NCI-H187 (cell line): ENCODE data around the gene FAT2.
"Not testable (repeated sequence)": the region's sequence is repeated elsewhere in the genome, so short reads cannot be mapped to it uniquely, and the experiment has no call there.

Source experiments
- DNase-seq, 2 experiments: peaks; one replicate each; lab custom pipeline; 2025; lab: John Stamatoyannopoulos, UW

Gene FAT2

DNA sequence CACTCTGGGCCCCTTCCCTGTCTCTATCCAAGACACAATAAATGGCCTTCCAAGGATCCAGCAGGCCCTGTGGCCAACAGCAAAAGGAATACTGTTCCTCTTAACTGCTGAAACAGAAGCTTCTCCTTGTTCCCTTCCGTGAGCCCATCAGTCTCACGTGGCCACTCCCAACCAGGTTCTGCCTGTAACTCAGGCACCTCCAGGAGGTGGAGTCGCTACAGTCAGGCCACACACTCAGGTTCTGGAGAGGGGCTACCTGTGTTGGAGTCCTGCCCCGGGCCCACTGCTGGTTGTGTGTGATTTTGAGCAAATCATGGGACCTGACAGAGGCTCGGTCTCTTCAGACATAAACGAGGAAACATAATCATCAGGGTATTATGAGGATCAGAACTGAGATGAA lies 10.3 kb downstream of the FAT2 start:
- DNase-seq: no peak

- no peak for DNase-seq
Measured at GRCh38 chr5:151580239-151580638, 10.9 kb downstream of the FAT2 start.

DNA sequence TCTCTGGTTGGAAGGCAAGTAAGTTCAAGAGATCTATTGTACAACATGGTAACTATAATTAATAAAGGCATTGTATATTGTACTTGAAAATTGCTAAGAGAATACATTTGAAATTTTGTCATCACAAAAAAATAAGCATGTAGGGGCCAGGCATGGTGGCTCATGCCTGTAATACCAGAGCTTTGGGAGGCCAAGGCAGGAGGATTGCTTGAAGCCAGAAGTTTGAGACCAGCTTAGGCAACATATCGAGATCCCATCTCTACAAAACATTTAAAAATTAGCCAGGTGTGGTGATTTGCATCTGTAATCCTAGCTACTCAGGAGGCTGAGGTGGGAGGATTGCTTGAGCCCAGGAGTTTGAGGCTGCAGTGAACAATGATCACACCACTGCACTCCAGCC lies 12.0 kb downstream of the FAT2 start:
- not testable (repeated sequence) for DNase-seq

DNA sequence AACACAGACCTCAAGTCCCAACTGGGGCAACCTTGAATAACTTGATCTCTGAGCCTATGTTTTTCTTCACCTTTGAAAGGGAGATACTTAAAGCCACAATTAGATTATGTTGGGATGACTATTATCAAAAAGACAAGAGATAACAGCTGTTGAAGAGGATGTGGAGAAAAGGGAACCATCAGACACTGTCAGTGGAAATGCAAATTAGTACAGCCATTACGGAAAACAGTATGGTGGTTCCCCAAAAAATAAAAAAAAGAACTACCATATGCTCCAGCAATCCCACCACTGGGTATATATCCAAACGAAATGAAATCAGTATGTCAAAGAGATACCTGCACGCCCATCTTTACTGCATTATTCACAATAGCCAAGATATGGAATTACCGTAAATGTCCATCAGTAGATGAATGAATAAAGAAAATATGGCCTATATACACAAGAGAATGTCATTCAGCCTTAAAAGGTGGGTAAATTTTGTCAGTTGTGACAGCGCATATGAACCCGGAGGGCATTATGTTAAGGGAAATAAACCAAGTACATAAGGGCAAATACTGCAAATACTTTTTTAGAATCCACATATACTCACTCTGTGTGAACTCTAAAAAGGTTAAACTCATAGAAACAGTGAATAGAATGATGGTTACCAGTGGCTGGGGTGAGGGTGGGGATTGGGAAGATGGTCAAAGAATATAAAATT lies 12.7 kb downstream of the FAT2 start:
- no peak for DNase-seq

DNA sequence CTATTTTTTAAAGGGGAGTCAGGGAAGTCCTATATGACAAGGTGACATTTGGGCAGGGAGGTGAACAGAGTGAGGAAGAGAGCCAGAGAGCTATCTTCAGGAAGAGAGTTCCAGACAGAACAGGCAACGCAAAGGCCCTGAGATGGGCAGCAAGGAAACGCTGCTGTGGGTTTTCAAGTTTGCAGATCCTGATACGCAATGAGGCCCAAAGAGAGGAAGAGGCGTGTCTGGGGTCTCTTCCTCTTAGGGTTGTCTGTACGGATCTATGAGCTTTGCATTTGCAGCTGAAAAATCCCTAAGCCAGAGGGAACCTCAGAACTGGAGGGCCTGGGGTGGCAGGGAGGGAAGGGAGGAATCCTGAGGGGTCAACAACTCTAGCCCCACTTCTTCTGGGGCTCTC lies 13.6 kb downstream of the FAT2 start:
- no peak for DNase-seq

DNA sequence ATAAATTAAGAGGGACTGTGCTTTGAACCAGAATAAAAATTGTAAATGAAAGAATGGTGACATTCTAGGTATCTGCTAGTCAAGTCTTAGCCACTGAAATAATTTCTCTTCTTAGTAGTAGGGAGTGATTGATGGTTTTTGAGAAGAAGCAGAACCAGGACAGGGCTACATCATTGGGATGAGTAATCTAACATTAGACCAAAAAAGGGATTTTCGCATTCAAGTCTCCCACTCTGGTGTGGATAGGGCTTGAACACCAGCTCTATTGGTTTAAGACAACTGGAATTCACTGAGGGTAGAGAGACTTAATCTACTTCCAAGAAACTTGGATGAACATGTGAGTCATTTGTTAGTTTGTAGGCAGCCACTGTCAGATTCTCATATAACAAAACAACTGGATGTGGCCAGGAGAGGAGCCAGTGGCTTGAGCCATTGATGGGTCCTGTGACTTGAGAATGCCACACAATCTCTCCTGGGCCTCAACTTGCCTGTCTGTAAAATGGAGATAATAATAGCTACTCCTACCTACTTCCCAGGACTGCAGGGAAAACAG lies 16.6 kb downstream of the FAT2 start:
- no peak for DNase-seq

GRCh38 chr5:151572657-151573368 lies 18.3 kb downstream of the FAT2 start:
- DNase-seq: no peak

GRCh38 chr5:151571270-151572173 lies 19.6 kb downstream of the FAT2 start:
- DNase-seq: no peak

DNA sequence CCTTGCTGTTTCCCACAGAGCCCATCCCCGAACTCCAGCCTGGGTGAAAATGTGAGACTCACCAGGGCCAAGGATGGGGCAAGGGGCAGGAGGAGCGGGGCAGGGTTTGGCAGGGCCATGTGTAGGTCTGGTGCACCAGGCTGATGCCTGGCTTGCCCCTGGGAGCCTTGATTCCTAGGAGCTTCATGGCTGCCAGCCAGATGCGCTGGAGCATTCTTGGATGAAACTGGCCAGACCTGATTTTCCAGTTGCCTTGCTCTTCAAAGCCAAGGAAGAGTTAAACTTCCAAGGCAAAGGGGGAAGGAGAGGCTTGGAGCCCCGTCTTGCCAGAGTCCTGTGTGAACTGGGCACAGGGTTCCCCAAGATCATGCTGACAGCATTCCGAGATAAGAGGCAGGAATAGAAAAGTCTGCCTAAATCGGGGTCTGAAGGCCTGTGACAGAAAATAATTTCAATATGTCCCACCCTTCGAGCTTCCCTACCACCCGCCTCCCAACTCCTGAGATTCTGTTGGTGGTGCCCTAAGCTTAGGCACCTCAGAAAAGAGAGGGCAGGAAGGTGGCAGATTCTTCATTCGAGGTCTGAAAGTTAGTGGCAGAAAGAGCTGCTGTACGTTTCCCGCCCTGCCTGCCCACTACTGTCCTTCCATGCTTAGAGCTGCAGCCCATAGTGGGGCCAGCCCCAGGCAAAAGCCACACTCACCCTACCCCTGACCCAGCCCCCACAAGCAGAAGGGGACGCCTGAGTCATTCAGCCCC lies 20.4 kb downstream of the FAT2 start:
- no peak for DNase-seq

GRCh38 chr5:151570058-151570457 lies 21.1 kb downstream of the FAT2 start:
- no peak for DNase-seq

DNA sequence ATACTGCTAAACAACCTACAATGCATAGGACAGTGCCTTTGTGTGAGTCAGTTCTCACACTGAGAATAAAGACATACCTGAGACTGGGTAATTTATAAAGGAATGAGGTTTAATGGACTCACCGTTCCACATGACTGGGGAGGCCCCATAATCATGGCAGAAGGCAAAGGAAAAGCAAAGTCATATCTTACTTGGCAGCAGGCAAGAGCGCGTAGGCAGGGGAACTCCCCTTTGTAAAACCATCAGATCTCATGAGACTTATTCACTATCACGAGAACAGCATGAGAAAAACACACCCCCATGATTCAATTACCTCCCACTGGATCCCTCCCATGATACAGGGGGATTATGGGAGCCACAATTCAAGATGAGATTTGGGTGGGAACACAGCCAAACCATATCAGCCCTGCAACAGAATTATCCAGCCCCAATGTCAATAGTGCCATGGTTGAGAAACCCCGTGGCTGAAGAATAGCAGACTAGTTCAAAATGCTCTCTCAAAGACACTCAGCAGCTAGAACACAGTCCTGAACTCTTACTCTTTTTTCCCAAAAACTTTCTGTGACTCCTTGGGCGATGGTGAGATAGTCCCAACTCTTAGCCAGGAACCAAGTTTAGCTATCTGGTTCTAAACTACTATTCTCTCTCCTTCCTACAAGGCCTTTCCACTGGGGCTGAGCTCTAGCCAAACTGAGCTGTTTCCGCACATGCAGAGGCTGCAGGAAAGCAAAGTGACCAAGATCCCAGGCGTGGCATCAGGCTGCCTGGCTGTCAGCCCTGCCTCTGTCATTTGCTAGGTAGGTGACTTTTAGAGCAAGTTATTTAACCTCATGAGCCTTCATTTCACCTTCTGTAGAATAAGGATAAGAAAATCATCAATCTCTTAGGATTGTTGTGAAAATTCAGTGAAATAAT lies 21.7 kb downstream of the FAT2 start:
- DNase-seq: no peak

GRCh38 chr5:151568036-151568435 lies 23.1 kb downstream of the FAT2 start:
- DNase-seq: no peak

- no peak for DNase-seq
Measured at GRCh38 chr5:151565971-151566370, 25.2 kb downstream of the FAT2 start.

DNA sequence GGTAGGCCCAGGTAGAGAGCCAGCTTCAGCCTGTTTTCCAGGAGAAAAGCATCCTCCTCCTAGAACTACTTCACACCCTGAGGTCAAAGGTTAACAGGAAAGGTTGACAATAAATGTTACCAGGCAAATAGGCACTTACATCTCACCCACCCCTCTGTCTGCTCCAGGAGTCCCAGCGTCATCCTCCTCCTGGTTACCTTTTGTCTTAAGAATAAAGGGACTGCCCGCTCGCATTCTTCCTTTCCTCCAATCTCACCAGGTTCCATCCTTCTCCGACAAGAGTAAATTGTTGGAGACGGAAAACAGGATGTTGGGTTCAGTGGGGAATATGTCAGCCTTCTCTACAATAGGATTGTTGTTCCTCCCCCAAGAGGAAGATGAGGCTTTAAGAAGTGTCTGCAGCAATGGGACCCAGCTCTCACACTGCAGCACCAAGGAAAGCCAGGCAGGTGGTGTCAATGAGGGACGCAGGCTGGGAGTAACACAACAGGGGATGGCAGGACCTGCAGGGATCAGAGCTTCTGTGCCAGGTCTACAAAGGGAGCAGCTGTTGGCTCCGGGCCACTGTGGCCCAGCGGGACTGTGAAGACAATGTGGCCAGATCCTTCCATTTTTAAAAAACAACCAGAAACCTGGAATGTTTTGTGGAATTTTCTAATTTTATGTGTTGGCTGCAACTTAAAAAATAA lies 29.0 kb downstream of the FAT2 start:
- no peak for DNase-seq

- no peak for DNase-seq
Measured at GRCh38 chr5:151557951-151558350, 33.2 kb downstream of the FAT2 start.

DNA sequence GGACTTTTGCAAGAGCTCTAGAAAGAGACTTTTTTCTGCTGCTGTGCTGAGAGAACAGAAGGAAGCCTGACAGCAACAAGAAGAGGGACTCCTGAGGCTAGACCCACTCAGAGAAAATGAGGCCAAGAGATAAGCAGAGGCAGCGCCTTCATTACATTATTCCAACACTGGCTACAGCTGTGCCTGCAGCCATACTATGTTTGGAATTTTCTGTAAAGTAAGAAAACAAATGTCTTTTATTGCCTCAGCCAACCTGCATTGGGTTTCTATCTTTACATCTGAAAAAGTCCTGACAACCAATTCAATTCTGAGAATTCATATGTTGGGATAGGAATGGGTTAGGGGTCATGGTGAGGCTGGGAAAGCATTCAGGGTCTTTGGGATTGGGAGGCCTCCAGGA lies 33.7 kb downstream of the FAT2 start:
- DNase-seq: no peak

DNA sequence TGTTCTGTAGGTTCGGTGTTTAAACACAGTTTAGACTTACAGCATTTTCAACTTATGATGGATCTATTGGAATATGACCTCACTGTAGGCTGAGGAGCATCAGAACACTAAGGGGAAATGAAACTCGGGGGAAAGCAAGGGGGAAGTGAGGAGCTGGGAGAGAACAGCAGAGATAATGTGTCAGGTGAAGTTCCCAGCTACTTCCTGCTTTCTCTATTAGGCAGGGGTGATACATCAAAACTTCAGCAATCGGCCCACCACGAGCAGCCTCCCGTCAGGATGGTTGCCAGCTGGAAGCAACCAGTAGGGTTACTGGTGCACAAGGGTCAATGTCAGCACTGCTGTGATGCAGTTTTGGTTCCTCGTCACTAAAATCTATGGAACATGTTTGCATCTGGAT lies 34.3 kb downstream of the FAT2 start:
- no peak for DNase-seq

GRCh38 chr5:151555760-151556576 lies 35.2 kb downstream of the FAT2 start:
- no peak for DNase-seq

- DNase-seq: no peak
Measured at GRCh38 chr5:151553695-151554094, 37.4 kb downstream of the FAT2 start.
